ENCODE measurements around the gene ATF6.

DNA sequence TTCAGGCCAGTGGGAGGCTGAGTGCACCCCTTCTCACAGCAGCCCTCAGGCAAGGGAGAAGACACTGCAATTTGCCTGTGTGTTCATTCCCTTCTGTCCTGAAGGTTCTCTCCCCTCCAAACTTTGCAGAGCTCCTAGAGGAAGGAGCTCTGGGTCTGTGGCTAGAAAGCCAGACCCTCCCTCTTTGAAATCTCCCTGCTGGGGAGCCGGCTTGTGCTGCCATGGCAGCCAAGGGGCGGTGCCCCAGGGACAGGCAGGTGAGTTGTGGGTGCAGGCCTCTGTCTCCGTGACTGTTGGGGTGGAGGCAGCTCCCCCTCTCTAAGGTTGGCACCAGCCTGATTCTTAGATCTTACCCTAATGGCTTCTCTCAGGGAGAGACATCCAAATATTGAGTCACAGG is 204.5 kb downstream of the ATF6 start:
- TF ChIP-seq CTCF (IDR thresholded peaks at IDR 0.05; ENCODE audit: low read length) (no peak), EZH2phosphoT487 (IDR thresholded peaks at IDR 0.05; ENCODE audit: low read length) (no peak), EZH2 (optimal IDR thresholded peaks at IDR 0.05; ENCODE audit: low read depth, low read length) (no peak)

All from MM.1S (cell line).